Activated naive CD4-positive, alpha-beta T cell treated with anti-CD3 and anti-CD28 coated beads, Interleukin-2, amount 50 U/mL, for 16 hours (primary cell): ENCODE measurements around the gene LPP.
A peak's percentile ranks its signal among the peaks of the same experiment; 100 is the strongest.
"Not testable (repeated sequence)": the region's sequence is repeated elsewhere in the genome, so short reads cannot be mapped to it uniquely, and the experiment has no call there.

Experiments used
- DNase-seq: peaks from one replicate; pipeline ENCODE4 v3.0.0-alpha.2; 2020

LPP gene

GRCh38 chr3:188154014-188154808, at the start of gene LPP:
Gene LPP, plus strand, starts transcription at chr3:188154157. Its CDS starts 251,964 bp downstream, at chr3:188406121.
- peak; percentile 77 for DNase-seq

- DNase-seq: no peak
These were observed 48.0 kb upstream of the LPP start for GRCh38 chr3:188106006-188106405.

- DNase-seq: no peak
These were observed 47.5 kb upstream of the LPP start for GRCh38 chr3:188106454-188106853.

- no peak for DNase-seq
These were observed 46.8 kb upstream of the LPP start for GRCh38 chr3:188106887-188107830.

- no peak for DNase-seq
These were observed 45.1 kb upstream of the LPP start for GRCh38 chr3:188108703-188109412.

- DNase-seq: no peak
These were observed 42.9 kb upstream of the LPP start for GRCh38 chr3:188111002-188111584.

GRCh38 chr3:188113756-188114155, 40.2 kb upstream of the LPP start:
- DNase-seq: no peak

- no peak for DNase-seq
These were observed 34.1 kb upstream of the LPP start for GRCh38 chr3:188119846-188120245.

- no peak for DNase-seq
These were observed 31.3 kb upstream of the LPP start for GRCh38 chr3:188122571-188123169.

- DNase-seq: no peak
These were observed 30.6 kb upstream of the LPP start for GRCh38 chr3:188123170-188123905.

- DNase-seq: no peak
These were observed 29.8 kb upstream of the LPP start for GRCh38 chr3:188124184-188124583.

GRCh38 chr3:188125076-188125475, 28.9 kb upstream of the LPP start:
- no peak for DNase-seq

- no peak for DNase-seq
These were observed 27.7 kb upstream of the LPP start for GRCh38 chr3:188126276-188126675.

GRCh38 chr3:188126934-188127333, 27.0 kb upstream of the LPP start:
- no peak for DNase-seq

- DNase-seq: no peak
These were observed 25.1 kb upstream of the LPP start for GRCh38 chr3:188128905-188129304.

GRCh38 chr3:188131023-188131422, 22.9 kb upstream of the LPP start:
- not testable (repeated sequence) for DNase-seq

- no peak for DNase-seq
These were observed 20.7 kb upstream of the LPP start for GRCh38 chr3:188133219-188133618.

- DNase-seq: no peak
These were observed 20.3 kb upstream of the LPP start for GRCh38 chr3:188133646-188134045.

- DNase-seq: no peak
These were observed 19.9 kb upstream of the LPP start for GRCh38 chr3:188134079-188134478.

- DNase-seq: no peak
These were observed 19.1 kb upstream of the LPP start for GRCh38 chr3:188134856-188135255.

GRCh38 chr3:188135271-188135670, 18.7 kb upstream of the LPP start:
- no peak for DNase-seq

- no peak for DNase-seq
These were observed 16.9 kb upstream of the LPP start for GRCh38 chr3:188137051-188137450.
